Measurements from ENCODE around the gene TINAG. TPM values are rescaled to one million over a fixed set of nuclear protein-coding genes. Genes with fewer than 3 reads are reported as not detected.

Gene TINAG
- total RNA-seq, 6 donors from 2014 or later: not detected

DNA sequence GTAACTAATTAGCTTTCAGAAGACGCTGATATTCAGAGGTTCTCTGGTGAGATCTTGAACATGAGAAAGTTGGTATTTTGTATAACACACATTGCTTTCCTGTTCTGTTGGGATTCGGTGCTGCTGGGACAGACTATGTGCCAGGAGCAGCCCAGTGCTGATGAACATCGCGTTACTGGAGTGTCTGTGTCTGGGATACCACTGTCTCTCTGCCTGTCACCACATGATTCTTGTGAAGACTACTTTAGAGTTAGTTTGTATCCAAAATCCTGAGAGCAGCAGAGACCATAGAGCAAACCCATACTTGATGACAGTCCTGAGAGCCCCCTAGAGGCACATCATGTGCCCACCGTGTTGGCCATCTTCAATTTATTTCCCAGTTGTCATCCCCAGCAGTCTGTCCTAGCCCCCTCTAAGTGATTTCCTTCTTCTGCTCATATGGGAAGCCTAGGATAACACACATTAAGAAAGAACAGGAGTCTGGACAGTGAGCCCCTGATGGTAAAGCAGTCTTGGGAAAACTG lies 41.8 kb upstream of the TINAG start:
- ATAC-seq (ENCODE audit: low FRiP score in 2 of 2) (peak in 1 of 2 donors; percentile 43), DNase-seq (no peak)
- no peaks in the 10 kb centered on the region for H3K9me3 ChIP-seq
- TF ChIP-seq POLR2A (IDR thresholded peaks at IDR 0.05): no peak
- no peak for TF ChIP-seq EP300 (IDR thresholded peaks at IDR 0.05)
- TF ChIP-seq, protein P1, sequence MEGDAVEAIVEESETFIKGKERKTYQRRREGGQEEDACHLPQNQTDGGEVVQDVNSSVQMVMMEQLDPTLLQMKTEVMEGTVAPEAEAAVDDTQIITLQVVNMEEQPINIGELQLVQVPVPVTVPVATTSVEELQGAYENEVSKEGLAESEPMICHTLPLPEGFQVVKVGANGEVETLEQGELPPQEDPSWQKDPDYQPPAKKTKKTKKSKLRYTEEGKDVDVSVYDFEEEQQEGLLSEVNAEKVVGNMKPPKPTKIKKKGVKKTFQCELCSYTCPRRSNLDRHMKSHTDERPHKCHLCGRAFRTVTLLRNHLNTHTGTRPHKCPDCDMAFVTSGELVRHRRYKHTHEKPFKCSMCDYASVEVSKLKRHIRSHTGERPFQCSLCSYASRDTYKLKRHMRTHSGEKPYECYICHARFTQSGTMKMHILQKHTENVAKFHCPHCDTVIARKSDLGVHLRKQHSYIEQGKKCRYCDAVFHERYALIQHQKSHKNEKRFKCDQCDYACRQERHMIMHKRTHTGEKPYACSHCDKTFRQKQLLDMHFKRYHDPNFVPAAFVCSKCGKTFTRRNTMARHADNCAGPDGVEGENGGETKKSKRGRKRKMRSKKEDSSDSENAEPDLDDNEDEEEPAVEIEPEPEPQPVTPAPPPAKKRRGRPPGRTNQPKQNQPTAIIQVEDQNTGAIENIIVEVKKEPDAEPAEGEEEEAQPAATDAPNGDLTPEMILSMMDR (IDR thresholded peaks at IDR 0.05): no peak
- TF ChIP-seq POLR2AphosphoS5 (IDR thresholded peaks at IDR 0.05): no peak
- H3K4me3 ChIP-seq: no peak overlapping the region
- no peak overlapping the region for H3K27ac ChIP-seq
- H3K4me1 ChIP-seq: no peaks in the 10 kb centered on the region
- H3K36me3 ChIP-seq: no peaks in the 10 kb centered on the region
- H3K27me3 ChIP-seq: no peaks in the 10 kb centered on the region
- WGBS, 2 donors: 64 to 73% methylated on average over 5 of the region's 5 CpGs

DNA sequence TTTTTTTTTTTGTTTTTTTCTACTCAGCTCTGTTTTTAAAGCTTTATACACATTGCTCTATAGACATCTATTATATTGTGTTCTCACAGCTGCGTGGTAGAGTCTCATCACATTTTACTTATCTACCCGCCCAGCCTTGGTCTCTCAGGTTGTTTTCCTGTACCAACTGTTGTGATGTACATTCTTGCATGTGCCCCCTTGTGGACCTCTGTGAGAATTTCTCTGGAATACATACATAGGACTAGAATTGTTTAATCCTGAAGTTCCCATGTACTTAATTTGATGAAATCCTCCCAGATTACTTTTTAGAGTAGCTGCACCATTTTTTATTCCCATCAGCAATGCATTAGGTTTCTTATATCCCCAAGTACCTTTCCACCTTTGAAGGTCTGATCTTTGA lies 40.4 kb upstream of the TINAG start:
- ATAC-seq (ENCODE audit: low FRiP score in 2 of 2) (no peak), DNase-seq (peak in 1 of 2 donors; percentile 22)
- Histone ChIP-seq H3K27ac (no peak overlapping the region), H3K4me1 (no peaks in the 10 kb centered on the region), H3K4me3 (no peak overlapping the region), H3K27me3 (no peaks in the 10 kb centered on the region), H3K36me3 (no peaks in the 10 kb centered on the region), H3K9me3 (no peaks in the 10 kb centered on the region)
- 38% methylated on average over 2 of the region's 2 CpGs for WGBS, 2 donors
- TF ChIP-seq POLR2A (IDR thresholded peaks at IDR 0.05): no peak
- TF ChIP-seq, protein P1 (IDR thresholded peaks at IDR 0.05): peak in 5 of 6 experiments; percentile 11 to 40 (median 31)
- no peak for TF ChIP-seq EP300 (IDR thresholded peaks at IDR 0.05)
- no peak for TF ChIP-seq POLR2AphosphoS5 (IDR thresholded peaks at IDR 0.05)

DNA sequence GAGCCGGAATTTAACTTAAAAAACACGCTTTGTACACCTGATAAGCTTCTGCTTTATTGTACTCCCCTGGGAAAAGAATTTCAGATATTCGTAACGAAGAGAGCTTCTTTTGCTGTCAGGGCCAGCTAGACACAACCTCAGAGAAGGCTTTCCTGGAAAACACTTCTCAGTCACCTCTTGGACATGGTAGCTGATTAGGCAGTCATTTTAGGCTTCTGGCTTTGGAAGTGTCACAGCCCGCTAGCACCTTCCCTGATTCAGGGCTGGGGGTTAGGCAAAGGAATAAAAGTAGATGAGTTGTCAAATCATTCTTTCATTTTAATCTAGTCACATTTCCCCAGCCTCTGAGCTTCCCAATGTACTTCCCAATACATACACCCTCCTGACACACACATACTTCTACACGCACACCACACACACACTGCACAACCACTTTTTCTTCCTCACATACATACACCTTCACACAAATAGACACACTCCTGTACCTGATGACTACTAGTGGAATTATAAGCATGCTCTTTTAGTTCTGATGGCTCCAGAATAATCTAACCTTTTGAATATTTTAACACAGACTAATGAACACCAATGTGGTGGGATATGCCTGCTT lies 34.9 kb upstream of the TINAG start:
- H3K27me3 ChIP-seq: no peaks in the 10 kb centered on the region
- H3K4me3 ChIP-seq: no peak overlapping the region
- no peak for DNase-seq
- no peak overlapping the region for H3K27ac ChIP-seq
- H3K36me3 ChIP-seq: no peaks in the 10 kb centered on the region
- peak in 1 of 2 donors; percentile 51 for ATAC-seq (ENCODE audit: low FRiP score in 2 of 2)
- H3K4me1 ChIP-seq: no peaks in the 10 kb centered on the region
- TF ChIP-seq POLR2AphosphoS5 (IDR thresholded peaks at IDR 0.05): no peak
- TF ChIP-seq, protein P1 (IDR thresholded peaks at IDR 0.05): no peak
- TF ChIP-seq EP300 (IDR thresholded peaks at IDR 0.05): no peak
- TF ChIP-seq POLR2A (IDR thresholded peaks at IDR 0.05): no peak
- H3K9me3 ChIP-seq: no peaks in the 10 kb centered on the region
- 91 to 94% methylated on average over 6 of the region's 6 CpGs for WGBS, 2 donors

DNA sequence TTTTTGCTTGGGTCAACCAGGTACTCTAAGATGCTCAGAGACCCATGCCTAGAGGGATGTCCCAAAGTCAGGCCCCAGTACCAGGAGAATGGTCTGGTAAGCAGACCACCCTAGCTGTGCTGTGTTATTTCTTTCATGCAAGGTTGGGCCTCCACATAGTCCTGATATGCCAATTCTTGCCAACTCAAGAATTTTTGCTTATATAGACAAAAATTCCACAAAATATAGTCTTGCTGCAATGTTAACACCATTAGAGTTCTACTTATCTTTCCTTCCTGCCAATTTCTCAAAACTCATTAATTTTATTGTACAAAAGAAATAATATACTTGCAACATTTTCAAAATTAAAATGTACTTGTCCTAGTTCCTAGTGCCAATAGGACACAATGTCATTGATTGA lies 33.9 kb upstream of the TINAG start:
- Histone ChIP-seq H3K27ac (no peak overlapping the region), H3K9me3 (no peaks in the 10 kb centered on the region), H3K4me3 (no peak overlapping the region), H3K36me3 (no peaks in the 10 kb centered on the region), H3K4me1 (no peaks in the 10 kb centered on the region), H3K27me3 (no peaks in the 10 kb centered on the region)
- no peak for ATAC-seq (ENCODE audit: low FRiP score in 2 of 2)
- TF ChIP-seq, protein P1 (IDR thresholded peaks at IDR 0.05): no peak
- TF ChIP-seq POLR2A (IDR thresholded peaks at IDR 0.05): no peak
- TF ChIP-seq EP300 (IDR thresholded peaks at IDR 0.05): no peak
- no peak for TF ChIP-seq POLR2AphosphoS5 (IDR thresholded peaks at IDR 0.05)
- no peak for DNase-seq

DNA sequence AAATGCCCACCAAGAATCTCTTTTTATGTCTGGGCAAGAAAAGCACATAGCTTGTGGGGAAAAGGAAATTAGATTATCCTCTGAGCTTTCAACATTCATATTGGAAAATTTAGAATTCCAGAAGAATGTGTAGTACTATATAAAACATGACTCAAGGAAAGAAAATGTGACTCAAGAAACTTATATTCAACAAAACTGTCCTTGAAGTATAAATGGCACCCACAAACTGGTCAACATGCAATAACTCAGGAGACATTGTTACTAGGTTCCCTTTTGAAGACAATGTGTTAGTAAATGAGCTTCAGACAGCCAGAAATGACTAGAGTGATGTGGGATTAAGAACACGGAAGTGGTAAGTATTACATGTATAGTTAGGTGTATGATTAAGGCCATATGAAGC lies 26.1 kb upstream of the TINAG start:
- DNase-seq: no peak
- ATAC-seq (ENCODE audit: low FRiP score in 2 of 2): no peak
- no peak overlapping the region for H3K4me3 ChIP-seq
- H3K9me3 ChIP-seq: no peaks in the 10 kb centered on the region
- WGBS, 2 donors: 86 to 90% methylated on average over 1 of the region's 1 CpG
- no peak overlapping the region for H3K27ac ChIP-seq
- H3K4me1 ChIP-seq: no peaks in the 10 kb centered on the region
- TF ChIP-seq, protein P1 (IDR thresholded peaks at IDR 0.05): no peak
- TF ChIP-seq POLR2A (IDR thresholded peaks at IDR 0.05) (no peak), POLR2AphosphoS5 (IDR thresholded peaks at IDR 0.05) (no peak), EP300 (IDR thresholded peaks at IDR 0.05) (no peak)
- no peaks in the 10 kb centered on the region for H3K27me3 ChIP-seq
- H3K36me3 ChIP-seq: no peaks in the 10 kb centered on the region

Data from upper lobe of left lung (tissue), 6 donors.